ENCODE measurements around the gene ACAD9. TPM values are rescaled to one million over a fixed set of nuclear protein-coding genes. Genes with fewer than 3 reads are reported as not detected.
A peak's percentile ranks its signal among the peaks of the same experiment; 100 is the strongest.

Gene ACAD9
- total and polyA plus RNA-seq, 9 of the 15 experiments (the other 6 are each of a cell fraction or from before 2014, with no cell fraction given), result 10.2 to 32.6 (median 22.8) TPM

GRCh38 chr3:128879125-128879969 is at the start of gene ACAD9 (continued):
- TF ChIP-seq ZHX1 (conservative IDR thresholded peaks at IDR 0.05; ENCODE audit: low read length), result no peak
- no peak for TF ChIP-seq THAP7 (CRISPR knock-in tag; IDR thresholded peaks at IDR 0.05)
- TF ChIP-seq BHLHE40 (IDR thresholded peaks at IDR 0.05; ENCODE audit: low read length), result peak; percentile 100
- no peak for TF ChIP-seq ZNF668 (CRISPR knock-in tag; IDR thresholded peaks at IDR 0.05)
- no peak for TF ChIP-seq ZC3H11A (IDR thresholded peaks at IDR 0.05; ENCODE audit: low read depth, low read length)
- no peak for TF ChIP-seq FOXJ2 (tag; IDR thresholded peaks at IDR 0.05)
- TF ChIP-seq ZNF318 (IDR thresholded peaks at IDR 0.05; ENCODE audit: borderline replicate concordance in 1 of 2, low read depth in 1 of 2), result peak in 1 of 2 experiments; percentile 16; a peak in 1 of 4 replicates
- TF ChIP-seq ZNF41 (CRISPR knock-in tag; conservative IDR thresholded peaks at IDR 0.05), result no peak
- TF ChIP-seq MED1 (CRISPR knock-in tag; IDR thresholded peaks at IDR 0.05; ENCODE audit: borderline replicate concordance), result no peak
- no peak for TF ChIP-seq ZKSCAN3 (CRISPR knock-in tag; IDR thresholded peaks at IDR 0.05)
- TF ChIP-seq MIER1 (IDR thresholded peaks at IDR 0.05; ENCODE audit: low read depth), result no peak
- no peak for TF ChIP-seq ZNF707 (CRISPR knock-in tag; conservative IDR thresholded peaks at IDR 0.05)
- no peak for TF ChIP-seq ZNF77 (CRISPR knock-in tag; IDR thresholded peaks at IDR 0.05)
- no peak for TF ChIP-seq ZSCAN32 (CRISPR knock-in tag; IDR thresholded peaks at IDR 0.05)
- no peak for TF ChIP-seq THRA (IDR thresholded peaks at IDR 0.05)
